Heart left ventricle (tissue), 13 donors: Measurements from ENCODE around the gene MCC.

Experiments
- CTCF ChIP-seq, 12 donors: fragments of 200-600 bp; sonication (generic) in 4 of 12; IDR thresholded peaks; one replicate each; pipeline versions ENCODE4 v1.5.0 to v1.8.0; 2018 to 2022; ENCODE audit warnings: antibody characterized with exemption in 12 of 12, mild to moderate bottlenecking in 5 of 12
- POLR2A ChIP-seq, 2 donors: fragments of 450-650 bp; IDR thresholded peaks; one replicate each; pipeline ENCODE4 v1.6.1; 2017; ENCODE audit warnings: antibody characterized with exemption in 2 of 2, mild to moderate bottlenecking in 2 of 2, moderate library complexity in 2 of 2
- donor health status: ischemic (EF 13 %, LVEDD 7.1; RV severe dilation, severe dysfunction).
- donor health status: DM: no; HTN: yes; CAD: no.
- donor health status: DM: no; HTN: no; CAD: no.
- donor health status: ischemic (EF 25% LVEDD 6.9; RV normal size, moderate dysfunction).
- donor health status: ischemic (EF 25% LVEDD 5.7; RV mildly dilated, moderate dysfunction).
- donor health status: ischemic (EF 35%, LVEDD 5.7; RV mildly dilated, moderate dysfunction).
- donor health status: nonischemic (EF 11% LVEDD 7.7; RV severe dilation, severe dysfunction).
- donor health status: DM: yes; HTN: yes; CAD: no.
- donor health status: PGD.
- donor health status: ischemic (EF 29% LVEDD 5.4; RV normal size, mild dysfunction).
- donor health status: nonischemic (EF 23%, LVEDD 6.1; RV moderate dilation, normal function).

GRCh38 chr5:113237893-113238292, 250.4 kb downstream of the MCC start:
- TF ChIP-seq CTCF (IDR thresholded peaks at IDR 0.05) = no peak
- no peak for TF ChIP-seq POLR2A (IDR thresholded peaks at IDR 0.05)
